ENCODE measurements around the gene ETDC. TPM values are rescaled to one million over a fixed set of nuclear protein-coding genes. Genes with fewer than 3 reads are reported as not detected.

Gene ETDC
- total RNA-seq, 4 donors from 2014 or later = not detected

DNA sequence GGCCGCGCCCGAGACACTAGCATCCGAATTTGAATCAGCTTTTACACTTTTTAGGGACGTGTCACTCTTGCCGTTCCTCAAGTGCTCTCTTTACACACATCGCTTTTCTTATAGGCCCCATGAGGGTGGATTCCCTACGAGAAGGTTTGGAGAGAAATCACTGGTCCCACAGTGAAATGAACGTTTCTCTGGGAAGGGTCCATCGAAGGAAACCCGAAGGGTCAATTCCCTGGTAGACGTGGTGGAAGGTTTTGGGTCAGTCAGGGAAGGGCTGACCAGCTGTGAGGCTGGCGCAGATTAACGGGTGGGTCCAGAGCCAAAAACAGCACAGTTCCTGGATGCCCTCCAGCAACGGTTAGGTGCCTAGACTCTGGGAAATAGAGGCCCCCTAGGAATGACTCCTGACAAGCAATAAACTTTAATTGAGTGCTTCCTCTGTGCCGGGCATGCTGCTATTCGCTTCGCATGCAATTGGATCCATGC lies 35.9 kb downstream of the ETDC start:
- Histone ChIP-seq H3K27me3 (no peaks in the 10 kb centered on the region), H3K4me1 (peaks cover 0 to 40% (median 5%) of the 10 kb centered on the region in 3 donors), H3K36me3 (peaks cover 0 to 20% of the 10 kb centered on the region in 2 donors), H3K4me3 (peak overlapping the region; percentile 57 to 72), H3K27ac (peak overlapping the region; percentile 16 to 94 (median 90)), H3K9me3 (no peaks in the 10 kb centered on the region)
- no peak for ATAC-seq
- TF ChIP-seq EP300 (IDR thresholded peaks at IDR 0.05) (no peak), POLR2AphosphoS5 (IDR thresholded peaks at IDR 0.05) (no peak), POLR2A (IDR thresholded peaks at IDR 0.05) (no peak)
- TF ChIP-seq, protein P1, sequence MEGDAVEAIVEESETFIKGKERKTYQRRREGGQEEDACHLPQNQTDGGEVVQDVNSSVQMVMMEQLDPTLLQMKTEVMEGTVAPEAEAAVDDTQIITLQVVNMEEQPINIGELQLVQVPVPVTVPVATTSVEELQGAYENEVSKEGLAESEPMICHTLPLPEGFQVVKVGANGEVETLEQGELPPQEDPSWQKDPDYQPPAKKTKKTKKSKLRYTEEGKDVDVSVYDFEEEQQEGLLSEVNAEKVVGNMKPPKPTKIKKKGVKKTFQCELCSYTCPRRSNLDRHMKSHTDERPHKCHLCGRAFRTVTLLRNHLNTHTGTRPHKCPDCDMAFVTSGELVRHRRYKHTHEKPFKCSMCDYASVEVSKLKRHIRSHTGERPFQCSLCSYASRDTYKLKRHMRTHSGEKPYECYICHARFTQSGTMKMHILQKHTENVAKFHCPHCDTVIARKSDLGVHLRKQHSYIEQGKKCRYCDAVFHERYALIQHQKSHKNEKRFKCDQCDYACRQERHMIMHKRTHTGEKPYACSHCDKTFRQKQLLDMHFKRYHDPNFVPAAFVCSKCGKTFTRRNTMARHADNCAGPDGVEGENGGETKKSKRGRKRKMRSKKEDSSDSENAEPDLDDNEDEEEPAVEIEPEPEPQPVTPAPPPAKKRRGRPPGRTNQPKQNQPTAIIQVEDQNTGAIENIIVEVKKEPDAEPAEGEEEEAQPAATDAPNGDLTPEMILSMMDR (IDR thresholded peaks at IDR 0.05) = no peak
- WGBS, 2 donors (ENCODE audit: low coverage in 1 of 2) = 0 to 56% methylated on average over 1 to 7 of the region's 18 CpGs

DNA sequence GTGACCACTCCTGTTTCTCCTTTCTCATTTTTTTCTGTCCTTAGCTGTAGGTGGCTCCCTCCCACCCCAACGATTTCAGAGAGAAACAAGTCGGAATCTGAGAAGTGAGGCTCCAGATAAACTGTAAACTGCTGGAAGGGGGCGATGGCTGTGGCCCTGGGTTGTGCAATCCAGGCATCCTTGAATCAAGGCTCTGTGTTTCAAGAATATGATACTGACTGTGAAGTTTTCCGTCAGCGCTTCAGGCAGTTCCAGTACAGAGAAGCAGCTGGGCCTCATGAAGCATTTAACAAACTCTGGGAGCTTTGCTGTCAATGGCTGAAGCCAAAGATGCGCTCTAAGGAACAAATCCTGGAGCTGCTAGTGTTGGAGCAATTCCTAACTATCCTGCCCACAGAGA lies 37.7 kb downstream of the ETDC start:
- Histone ChIP-seq H3K4me3 (no peak overlapping the region), H3K27me3 (no peaks in the 10 kb centered on the region), H3K27ac (no peak overlapping the region), H3K36me3 (peaks cover 0 to 32% of the 10 kb centered on the region in 2 donors), H3K4me1 (peaks cover 0 to 21% (median 0%) of the 10 kb centered on the region in 3 donors), H3K9me3 (no peaks in the 10 kb centered on the region)
- no peak for ATAC-seq
- TF ChIP-seq, protein P1 (IDR thresholded peaks at IDR 0.05) = no peak
- no peak for TF ChIP-seq POLR2AphosphoS5 (IDR thresholded peaks at IDR 0.05)
- no peak for TF ChIP-seq POLR2A (IDR thresholded peaks at IDR 0.05)
- no peak for TF ChIP-seq EP300 (IDR thresholded peaks at IDR 0.05)
- 45 to 53% methylated on average over 3 of the region's 6 CpGs for WGBS, 2 donors (ENCODE audit: low coverage in 1 of 2)

DNA sequence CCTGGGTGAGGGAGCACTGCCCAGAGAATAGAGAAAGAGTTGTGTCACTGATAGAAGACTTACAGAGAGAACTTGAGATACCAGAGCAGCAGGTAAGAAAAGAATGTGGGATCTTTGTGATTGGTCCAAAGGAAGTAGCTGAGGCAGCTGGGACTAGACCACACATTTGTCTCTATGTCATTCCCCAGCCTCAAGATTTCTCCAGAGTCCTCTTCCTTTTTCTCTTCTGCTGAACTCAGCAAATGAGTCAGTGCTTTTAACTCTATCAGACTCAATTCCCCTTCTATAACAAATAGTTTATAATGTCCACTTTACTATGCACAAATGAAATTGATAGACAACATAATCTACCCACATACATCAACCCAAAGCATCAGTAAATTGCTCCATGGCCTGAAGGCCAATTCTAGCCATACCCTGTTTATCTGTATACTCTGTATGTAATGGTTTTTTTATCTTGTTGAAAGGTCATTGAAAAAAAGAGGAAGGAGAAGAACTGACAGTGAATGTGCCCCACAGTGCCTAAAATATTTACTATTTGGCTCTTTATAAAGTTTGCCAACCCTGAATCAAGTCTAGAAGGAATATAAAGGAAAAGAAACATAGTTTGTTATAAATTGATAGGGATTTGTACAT lies 38.2 kb downstream of the ETDC start:
- Histone ChIP-seq H3K4me3 (no peak overlapping the region), H3K4me1 (peaks cover 0 to 16% (median 0%) of the 10 kb centered on the region in 3 donors), H3K36me3 (peaks cover 0 to 35% of the 10 kb centered on the region in 2 donors), H3K9me3 (no peaks in the 10 kb centered on the region), H3K27ac (no peak overlapping the region), H3K27me3 (no peaks in the 10 kb centered on the region)
- TF ChIP-seq EP300 (IDR thresholded peaks at IDR 0.05) (no peak), POLR2A (IDR thresholded peaks at IDR 0.05) (no peak), POLR2AphosphoS5 (IDR thresholded peaks at IDR 0.05) (no peak)
- TF ChIP-seq, protein P1 (IDR thresholded peaks at IDR 0.05) = no peak
- no peak for ATAC-seq

DNA sequence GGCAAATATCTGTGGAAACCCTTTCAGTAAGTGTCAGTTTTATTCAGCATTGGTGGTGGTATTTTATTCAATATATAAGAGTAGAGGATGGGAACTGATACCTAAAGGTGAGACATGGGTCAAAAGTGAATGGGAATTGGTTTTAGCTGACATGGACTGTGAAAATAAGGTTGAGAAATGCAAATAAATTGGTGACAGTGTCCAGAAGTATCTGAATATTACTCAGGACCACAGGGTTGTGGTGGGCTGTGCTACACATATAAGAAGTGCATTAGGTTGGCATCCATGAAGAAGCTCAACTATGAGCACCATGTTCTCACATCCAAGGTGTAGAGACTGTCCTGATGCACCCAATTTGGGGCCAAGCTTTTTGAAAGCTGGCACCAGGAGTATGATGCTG lies 45.0 kb downstream of the ETDC start:
- H3K36me3 ChIP-seq = peaks cover 0 to 24% of the 10 kb centered on the region in 2 donors
- H3K27ac ChIP-seq = no peak overlapping the region
- TF ChIP-seq, protein P1 (IDR thresholded peaks at IDR 0.05) = no peak
- TF ChIP-seq POLR2A (IDR thresholded peaks at IDR 0.05) (no peak), EP300 (IDR thresholded peaks at IDR 0.05) (no peak), POLR2AphosphoS5 (IDR thresholded peaks at IDR 0.05) (no peak)
- H3K4me3 ChIP-seq = no peak overlapping the region
- H3K9me3 ChIP-seq = no peaks in the 10 kb centered on the region
- H3K4me1 ChIP-seq = no peaks in the 10 kb centered on the region
- no peak for ATAC-seq
- no peaks in the 10 kb centered on the region for H3K27me3 ChIP-seq

Other genes starting within 250 kb of the ETDC start
- gene SMIM10L2B, start 210.8 kb upstream of the ETDC start, total RNA-seq = 1 to 10 TPM in 3 of 4 donors, under 1 TPM in 1; 0.42 to 2.1 (median 1.4) TPM
- not detected for gene ETDB, start 189.0 kb upstream of the ETDC start, total RNA-seq
- gene CT55, start 138.1 kb upstream of the ETDC start, total RNA-seq = not detected
- gene ETDA, start 57.4 kb upstream of the ETDC start, total RNA-seq = not detected
- 10 to 100 TPM in 1 of 4 donors, 1 to 10 TPM in 3; 6.4 to 11.7 (median 8.1) TPM for gene ZNF75D, start 34.6 kb downstream of the ETDC start, total RNA-seq
- gene ZNF449, start 35.3 kb downstream of the ETDC start, total RNA-seq = 10 to 100 TPM in 1 of 4 donors, 1 to 10 TPM in 3; 7.8 to 11.7 (median 9.5) TPM
- 1 to 10 TPM in 2 of 4 donors, under 1 TPM in 2; 0.47 to 1.5 (median 1.1) TPM for gene SMIM10L2A, start 112.5 kb downstream of the ETDC start, total RNA-seq
- gene INTS6L, start 211.2 kb downstream of the ETDC start, total RNA-seq = 10 to 100 TPM in 2 of 4 donors, 1 to 10 TPM in 2; 7.6 to 18.4 (median 10.3) TPM

Data from gastroesophageal sphincter (tissue), 4 donors.